ENCODE data around the gene NAALADL1.
"Not testable (repeated sequence)": the region's sequence is repeated elsewhere in the genome, so short reads cannot be mapped to it uniquely, and the experiment has no call there.

Gene NAALADL1

GRCh38 chr11:65013888-65014725 lies 44.2 kb downstream of the NAALADL1 start, which contains the start of gene ARL2:
TSS of gene ARL2 (plus strand) at chr11:65014160. CDS start at chr11:65014208, 48 bp downstream.
- in situ Hi-C loops (cut with HindIII; ENCODE audit: low sequenced_read_pairs): no loop called here
- peak; percentile 67 for TF ChIP-seq CTCF (IDR thresholded peaks at IDR 0.05; ENCODE audit: low read depth, low read length)
- H3K4me3 ChIP-seq (ENCODE audit: low read depth, low read length): peak within 1 kb of the TSS; percentile 69
- peak; percentile 90 for DNase-seq (ENCODE audit: low read depth, low spot score)

GRCh38 chr11:65013130-65013887 lies 45.0 kb downstream of the NAALADL1 start:
- TF ChIP-seq CTCF (IDR thresholded peaks at IDR 0.05; ENCODE audit: low read depth, low read length): peak; percentile 88
- peak overlapping the region; percentile 69 for H3K4me3 ChIP-seq (ENCODE audit: low read depth, low read length)
- peak; percentile 87 for DNase-seq (ENCODE audit: low read depth, low spot score)
- in situ Hi-C loops (cut with HindIII; ENCODE audit: low sequenced_read_pairs): no loop called here

GRCh38 chr11:65008873-65009272 lies 49.5 kb downstream of the NAALADL1 start:
- no peak for DNase-seq (ENCODE audit: low read depth, low spot score)
- H3K4me3 ChIP-seq (ENCODE audit: low read depth, low read length): no peak overlapping the region
- no peak for TF ChIP-seq CTCF (IDR thresholded peaks at IDR 0.05; ENCODE audit: low read depth, low read length)
- in situ Hi-C loops (cut with HindIII; ENCODE audit: low sequenced_read_pairs): no loop called here

- TF ChIP-seq CTCF (IDR thresholded peaks at IDR 0.05; ENCODE audit: low read depth, low read length): no peak
- in situ Hi-C loops (cut with HindIII; ENCODE audit: low sequenced_read_pairs): no loop called here
- H3K4me3 ChIP-seq (ENCODE audit: low read depth, low read length): no peak overlapping the region
- DNase-seq (ENCODE audit: low read depth, low spot score): no peak
Observed at GRCh38 chr11:65008016-65008415, 50.3 kb downstream of the NAALADL1 start.

GRCh38 chr11:65003968-65004367 lies 54.4 kb downstream of the NAALADL1 start:
- in situ Hi-C loops (cut with HindIII; ENCODE audit: low sequenced_read_pairs); H3K4me3 ChIP-seq (ENCODE audit: low read depth, low read length); DNase-seq (ENCODE audit: low read depth, low spot score): not testable (repeated sequence)

GRCh38 chr11:65003282-65003681 lies 55.1 kb downstream of the NAALADL1 start:
- TF ChIP-seq CTCF (IDR thresholded peaks at IDR 0.05; ENCODE audit: low read depth, low read length): no peak
- H3K4me3 ChIP-seq (ENCODE audit: low read depth, low read length): no peak overlapping the region
- in situ Hi-C loops (cut with HindIII; ENCODE audit: low sequenced_read_pairs): no loop called here
- peak; percentile 28 for DNase-seq (ENCODE audit: low read depth, low spot score)

GRCh38 chr11:65002706-65003105 lies 55.6 kb downstream of the NAALADL1 start:
- TF ChIP-seq CTCF (IDR thresholded peaks at IDR 0.05; ENCODE audit: low read depth, low read length): no peak
- no peak for DNase-seq (ENCODE audit: low read depth, low spot score)
- no peak overlapping the region for H3K4me3 ChIP-seq (ENCODE audit: low read depth, low read length)
- in situ Hi-C loops (cut with HindIII; ENCODE audit: low sequenced_read_pairs): no loop called here

Data from astrocyte of the spinal cord (primary cell).